Measurements from ENCODE around the gene PRKG2. TPM values are rescaled to one million over a fixed set of nuclear protein-coding genes. Genes with fewer than 3 reads are reported as not detected.

The PRKG2 gene
- total RNA-seq, 1 donor from 2014 or later = under 0.01 TPM

DNA sequence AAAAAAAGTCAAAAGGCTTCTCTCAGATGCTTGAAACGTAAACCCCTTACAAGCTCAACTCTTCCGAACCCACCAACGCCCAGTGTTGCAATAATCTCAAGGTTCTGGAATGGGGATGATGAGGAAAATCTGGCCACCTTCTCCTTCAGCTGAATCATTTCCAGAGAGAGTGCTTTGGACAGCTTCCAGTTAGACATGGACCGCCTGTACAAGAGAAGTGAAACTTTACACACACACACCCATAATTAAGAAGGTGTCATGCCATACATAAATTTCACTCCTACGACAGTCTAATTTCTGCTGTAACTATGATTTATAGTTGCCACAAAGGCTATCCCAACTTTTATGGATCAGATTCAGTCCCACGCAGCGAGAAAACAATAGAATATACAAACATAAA lies 72.3 kb downstream of the PRKG2 start:
- no peak overlapping the region for H3K27ac ChIP-seq (ENCODE audit: low read depth, low read length)
- H3K4me1 ChIP-seq (ENCODE audit: control insufficient read depth in 3 of 3, insufficient read depth in 3 of 3, low read length in 3 of 3) = no peaks in the 10 kb centered on the region
- no peak overlapping the region for H3K4me3 ChIP-seq (ENCODE audit: low read length in 3 of 3)
- no peaks in the 10 kb centered on the region for H3K36me3 ChIP-seq (ENCODE audit: control insufficient read depth in 3 of 3, insufficient read depth in 3 of 3, low read length in 3 of 3)
- H3K9me3 ChIP-seq (ENCODE audit: control insufficient read depth in 3 of 3, low read length in 3 of 3) = no peaks in the 10 kb centered on the region
- H3K9ac ChIP-seq (ENCODE audit: low read depth in 1 of 3, low read length in 3 of 3) = no peak overlapping the region
- no peaks in the 10 kb centered on the region for H3K27me3 ChIP-seq (ENCODE audit: control insufficient read depth in 3 of 3, insufficient read depth in 3 of 3, low read length in 3 of 3)

DNA sequence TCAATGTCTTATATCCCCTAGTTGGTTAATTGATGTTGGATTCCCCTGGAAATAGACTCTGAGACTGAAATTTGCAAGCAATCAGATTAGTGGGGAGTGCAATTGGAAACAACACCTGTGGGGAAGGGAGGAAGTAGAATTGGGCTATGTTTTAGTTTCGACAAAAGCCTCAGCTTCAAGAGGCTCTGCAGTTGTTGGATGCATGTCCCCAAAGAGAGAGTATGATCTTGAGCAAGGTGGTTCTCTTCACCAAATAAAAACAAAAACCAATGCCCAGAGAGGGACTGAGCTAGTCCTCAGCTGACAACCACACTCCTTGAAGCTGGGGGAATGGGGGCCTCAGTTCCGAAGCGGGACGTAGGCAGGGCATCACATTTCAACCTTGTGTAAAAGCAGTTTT lies 77.1 kb downstream of the PRKG2 start:
- Histone ChIP-seq H3K36me3 (ENCODE audit: control insufficient read depth in 3 of 3, insufficient read depth in 3 of 3, low read length in 3 of 3) (no peaks in the 10 kb centered on the region), H3K27ac (ENCODE audit: low read depth, low read length) (no peak overlapping the region), H3K9me3 (ENCODE audit: control insufficient read depth in 3 of 3, low read length in 3 of 3) (no peaks in the 10 kb centered on the region), H3K4me1 (ENCODE audit: control insufficient read depth in 3 of 3, insufficient read depth in 3 of 3, low read length in 3 of 3) (no peaks in the 10 kb centered on the region), H3K27me3 (ENCODE audit: control insufficient read depth in 3 of 3, insufficient read depth in 3 of 3, low read length in 3 of 3) (no peaks in the 10 kb centered on the region), H3K4me3 (ENCODE audit: low read length in 3 of 3) (no peak overlapping the region), H3K9ac (ENCODE audit: low read depth in 1 of 3, low read length in 3 of 3) (no peak overlapping the region)

GRCh38 chr4:81137446-81137845 lies 77.6 kb downstream of the PRKG2 start:
- H3K9ac ChIP-seq (ENCODE audit: low read depth in 1 of 3, low read length in 3 of 3) = no peak overlapping the region
- H3K9me3 ChIP-seq (ENCODE audit: control insufficient read depth in 3 of 3, low read length in 3 of 3) = no peaks in the 10 kb centered on the region
- no peak overlapping the region for H3K27ac ChIP-seq (ENCODE audit: low read depth, low read length)
- H3K4me1 ChIP-seq (ENCODE audit: control insufficient read depth in 3 of 3, insufficient read depth in 3 of 3, low read length in 3 of 3) = no peaks in the 10 kb centered on the region
- no peak overlapping the region for H3K4me3 ChIP-seq (ENCODE audit: low read length in 3 of 3)
- no peaks in the 10 kb centered on the region for H3K27me3 ChIP-seq (ENCODE audit: control insufficient read depth in 3 of 3, insufficient read depth in 3 of 3, low read length in 3 of 3)
- no peaks in the 10 kb centered on the region for H3K36me3 ChIP-seq (ENCODE audit: control insufficient read depth in 3 of 3, insufficient read depth in 3 of 3, low read length in 3 of 3)

DNA sequence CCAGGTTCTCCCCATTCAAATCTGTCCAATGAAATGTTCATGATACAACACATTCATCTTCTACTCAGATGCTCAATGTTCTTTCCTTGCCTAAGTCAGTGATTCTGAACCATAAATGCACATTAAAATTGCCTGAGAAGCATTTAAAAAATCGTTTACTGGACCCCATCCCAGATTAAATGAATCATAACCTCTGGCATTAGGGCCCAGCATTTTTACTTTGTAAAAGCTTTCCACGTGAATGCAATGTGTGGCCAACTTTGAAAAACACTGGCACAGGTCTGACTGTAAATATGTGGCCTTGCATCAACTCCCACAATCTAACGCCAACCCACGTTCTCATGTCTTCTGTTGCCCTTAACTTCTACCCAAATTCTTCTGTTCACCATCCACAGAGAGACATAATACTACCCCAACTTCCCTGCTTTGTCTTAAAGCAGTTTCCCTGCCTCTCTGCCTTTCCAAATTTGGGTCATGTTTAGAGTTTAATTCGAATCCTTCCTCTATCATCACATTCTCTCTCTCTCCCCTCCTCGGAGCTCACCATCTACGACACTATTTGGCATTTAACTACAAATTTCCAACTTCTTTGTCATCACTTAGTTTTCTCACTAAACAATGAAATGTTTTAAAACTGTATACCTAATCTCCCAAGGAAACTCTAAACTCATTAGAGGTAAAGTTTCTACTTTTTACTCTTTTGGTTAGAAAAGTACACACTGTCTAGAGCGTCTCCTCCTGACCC lies 78.7 kb downstream of the PRKG2 start:
- Histone ChIP-seq H3K27me3 (ENCODE audit: control insufficient read depth in 3 of 3, insufficient read depth in 3 of 3, low read length in 3 of 3) (no peaks in the 10 kb centered on the region), H3K9ac (ENCODE audit: low read depth in 1 of 3, low read length in 3 of 3) (no peak overlapping the region), H3K36me3 (ENCODE audit: control insufficient read depth in 3 of 3, insufficient read depth in 3 of 3, low read length in 3 of 3) (no peaks in the 10 kb centered on the region), H3K9me3 (ENCODE audit: control insufficient read depth in 3 of 3, low read length in 3 of 3) (no peaks in the 10 kb centered on the region), H3K27ac (ENCODE audit: low read depth, low read length) (no peak overlapping the region), H3K4me1 (ENCODE audit: control insufficient read depth in 3 of 3, insufficient read depth in 3 of 3, low read length in 3 of 3) (no peaks in the 10 kb centered on the region), H3K4me3 (ENCODE audit: low read length in 3 of 3) (no peak overlapping the region)

DNA sequence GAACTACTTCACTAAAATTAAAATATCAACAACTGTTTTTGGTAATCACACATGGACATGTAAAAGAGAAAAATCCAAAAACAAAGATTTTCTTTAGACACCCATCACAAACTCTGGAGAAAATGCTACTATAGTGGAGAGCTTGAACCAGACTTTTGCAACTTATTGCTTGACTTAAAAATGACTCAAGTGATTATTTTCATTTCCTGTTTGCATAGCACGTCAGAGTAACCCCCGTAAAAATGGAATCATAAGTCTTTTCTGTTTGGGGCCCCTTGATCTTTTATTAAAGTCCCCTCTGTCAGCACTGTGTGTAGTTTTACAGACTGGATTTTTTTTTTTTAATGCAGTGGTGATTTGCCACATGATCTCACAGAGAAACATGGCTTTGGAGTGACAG lies 79.5 kb downstream of the PRKG2 start:
- no peak overlapping the region for H3K9ac ChIP-seq (ENCODE audit: low read depth in 1 of 3, low read length in 3 of 3)
- no peaks in the 10 kb centered on the region for H3K4me1 ChIP-seq (ENCODE audit: control insufficient read depth in 3 of 3, insufficient read depth in 3 of 3, low read length in 3 of 3)
- H3K4me3 ChIP-seq (ENCODE audit: low read length in 3 of 3) = no peak overlapping the region
- H3K9me3 ChIP-seq (ENCODE audit: control insufficient read depth in 3 of 3, low read length in 3 of 3) = no peaks in the 10 kb centered on the region
- no peaks in the 10 kb centered on the region for H3K36me3 ChIP-seq (ENCODE audit: control insufficient read depth in 3 of 3, insufficient read depth in 3 of 3, low read length in 3 of 3)
- no peak overlapping the region for H3K27ac ChIP-seq (ENCODE audit: low read depth, low read length)
- no peaks in the 10 kb centered on the region for H3K27me3 ChIP-seq (ENCODE audit: control insufficient read depth in 3 of 3, insufficient read depth in 3 of 3, low read length in 3 of 3)

DNA sequence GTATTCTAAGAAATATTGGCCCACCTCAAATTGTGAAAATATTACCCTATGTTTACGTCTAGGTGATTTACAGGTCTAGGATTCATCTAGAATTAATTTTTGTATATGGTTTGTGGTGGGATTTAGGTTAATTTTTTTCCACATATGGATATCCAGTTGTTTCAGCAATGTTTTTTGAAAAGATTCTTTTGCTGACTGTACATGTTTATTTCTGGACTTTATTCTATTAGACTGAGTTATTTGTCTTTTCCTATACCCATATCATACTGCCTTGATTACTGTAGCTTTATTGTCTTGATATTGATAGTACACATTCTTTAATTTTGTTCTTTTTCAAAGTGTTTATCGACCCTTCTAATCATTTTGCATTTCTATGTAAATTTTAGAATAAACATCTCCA lies 83.5 kb downstream of the PRKG2 start:
- Histone ChIP-seq H3K4me1 (ENCODE audit: control insufficient read depth in 3 of 3, insufficient read depth in 3 of 3, low read length in 3 of 3) (no peaks in the 10 kb centered on the region), H3K9ac (ENCODE audit: low read depth in 1 of 3, low read length in 3 of 3) (no peak overlapping the region), H3K27ac (ENCODE audit: low read depth, low read length) (no peak overlapping the region), H3K9me3 (ENCODE audit: control insufficient read depth in 3 of 3, low read length in 3 of 3) (no peaks in the 10 kb centered on the region), H3K4me3 (ENCODE audit: low read length in 3 of 3) (no peak overlapping the region), H3K27me3 (ENCODE audit: control insufficient read depth in 3 of 3, insufficient read depth in 3 of 3, low read length in 3 of 3) (no peaks in the 10 kb centered on the region), H3K36me3 (ENCODE audit: control insufficient read depth in 3 of 3, insufficient read depth in 3 of 3, low read length in 3 of 3) (no peaks in the 10 kb centered on the region)

DNA sequence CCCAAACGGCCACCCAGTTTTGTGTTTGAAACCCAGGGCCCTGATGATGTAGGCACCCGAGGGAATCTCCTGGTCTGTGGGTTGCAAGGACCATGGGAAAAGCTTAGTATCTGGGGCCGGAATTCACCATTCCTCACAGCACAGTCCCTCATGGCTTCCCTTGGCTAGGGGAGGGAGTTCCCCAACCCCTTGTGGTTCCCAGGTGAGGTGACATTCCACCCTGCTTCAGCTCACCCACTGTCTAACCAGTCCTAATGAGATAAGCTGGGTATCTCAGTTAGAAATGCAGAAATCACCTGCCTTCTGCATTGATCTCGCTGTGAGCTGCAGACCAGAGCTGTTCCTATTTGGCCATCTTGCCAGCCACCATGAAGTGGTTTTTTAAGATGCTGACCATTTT lies 84.0 kb downstream of the PRKG2 start:
- Histone ChIP-seq H3K27ac (ENCODE audit: low read depth, low read length) (no peak overlapping the region), H3K36me3 (ENCODE audit: control insufficient read depth in 3 of 3, insufficient read depth in 3 of 3, low read length in 3 of 3) (no peaks in the 10 kb centered on the region), H3K9me3 (ENCODE audit: control insufficient read depth in 3 of 3, low read length in 3 of 3) (no peaks in the 10 kb centered on the region), H3K4me3 (ENCODE audit: low read length in 3 of 3) (no peak overlapping the region), H3K9ac (ENCODE audit: low read depth in 1 of 3, low read length in 3 of 3) (no peak overlapping the region), H3K4me1 (ENCODE audit: control insufficient read depth in 3 of 3, insufficient read depth in 3 of 3, low read length in 3 of 3) (no peaks in the 10 kb centered on the region), H3K27me3 (ENCODE audit: control insufficient read depth in 3 of 3, insufficient read depth in 3 of 3, low read length in 3 of 3) (no peaks in the 10 kb centered on the region)

DNA sequence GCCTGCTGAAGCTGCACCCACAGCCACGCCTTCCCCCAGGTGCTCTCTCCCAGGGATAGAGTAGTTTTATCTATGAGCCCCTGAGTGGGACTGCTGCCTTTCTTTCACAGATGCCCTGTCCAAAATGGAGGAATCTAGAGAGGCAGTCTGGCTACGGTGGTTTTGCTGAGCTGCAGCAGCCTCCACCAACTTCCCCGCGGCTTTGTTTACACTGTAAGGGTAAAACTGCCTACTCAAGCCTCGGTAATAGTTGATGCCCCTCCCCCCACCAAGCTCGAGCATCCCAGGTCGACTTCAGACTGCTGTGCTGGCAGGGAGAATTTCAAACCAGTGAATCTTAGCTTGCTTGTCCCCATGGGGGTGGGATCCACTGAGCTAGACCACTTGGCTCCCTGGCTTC lies 84.5 kb downstream of the PRKG2 start:
- H3K36me3 ChIP-seq (ENCODE audit: control insufficient read depth in 3 of 3, insufficient read depth in 3 of 3, low read length in 3 of 3) = no peaks in the 10 kb centered on the region
- H3K4me1 ChIP-seq (ENCODE audit: control insufficient read depth in 3 of 3, insufficient read depth in 3 of 3, low read length in 3 of 3) = no peaks in the 10 kb centered on the region

DNA sequence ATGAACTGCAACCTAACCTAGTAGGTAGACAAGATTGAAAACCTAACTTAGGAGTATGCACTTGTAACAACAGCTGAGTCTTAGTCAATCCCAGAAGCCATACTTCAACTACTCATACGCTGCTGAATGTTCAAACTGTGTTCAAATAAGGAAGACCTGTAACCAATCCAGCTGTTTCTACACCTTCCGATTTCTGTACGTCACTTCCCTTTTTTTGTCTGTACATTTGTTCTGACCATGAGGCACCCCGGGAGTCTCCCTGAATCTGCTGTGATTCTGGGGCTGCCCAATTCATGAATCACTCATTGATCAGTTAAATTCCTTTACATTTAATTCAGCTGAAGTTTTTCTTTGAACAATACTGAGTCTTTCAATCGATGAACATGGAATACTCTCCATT lies 95.0 kb downstream of the PRKG2 start:
- no peaks in the 10 kb centered on the region for H3K9me3 ChIP-seq (ENCODE audit: control insufficient read depth in 3 of 3, low read length in 3 of 3)

More for the DNA sequence above, 84.5 kb downstream of the PRKG2 start:
- H3K27ac ChIP-seq (ENCODE audit: low read depth, low read length) = no peak overlapping the region
- H3K9me3 ChIP-seq (ENCODE audit: control insufficient read depth in 3 of 3, low read length in 3 of 3) = no peaks in the 10 kb centered on the region
- no peaks in the 10 kb centered on the region for H3K27me3 ChIP-seq (ENCODE audit: control insufficient read depth in 3 of 3, insufficient read depth in 3 of 3, low read length in 3 of 3)
- H3K4me3 ChIP-seq (ENCODE audit: low read length in 3 of 3) = no peak overlapping the region
- H3K9ac ChIP-seq (ENCODE audit: low read depth in 1 of 3, low read length in 3 of 3) = no peak overlapping the region

DNA sequence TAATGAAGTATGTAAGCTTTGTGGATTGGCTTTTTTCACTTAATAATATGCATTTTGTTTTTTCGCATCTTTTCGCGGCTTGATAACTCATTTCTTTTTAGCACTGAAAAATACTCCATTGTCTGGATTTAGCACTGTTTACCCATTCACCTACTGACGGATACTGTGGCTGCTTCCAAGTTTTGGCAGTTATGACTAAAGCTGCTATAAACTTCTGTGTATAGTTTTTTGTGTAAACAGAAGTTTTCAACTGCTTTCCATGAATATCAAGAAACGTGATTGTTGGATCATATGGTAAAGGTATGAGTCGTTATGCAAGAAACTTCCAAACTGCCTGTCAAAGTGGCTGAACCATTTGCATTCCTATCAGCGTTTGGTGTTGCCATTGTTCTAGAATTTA lies 96.9 kb downstream of the PRKG2 start:
- Histone ChIP-seq H3K9me3 (ENCODE audit: control insufficient read depth in 3 of 3, low read length in 3 of 3) (no peaks in the 10 kb centered on the region), H3K27me3 (ENCODE audit: control insufficient read depth in 3 of 3, insufficient read depth in 3 of 3, low read length in 3 of 3) (no peaks in the 10 kb centered on the region), H3K36me3 (ENCODE audit: control insufficient read depth in 3 of 3, insufficient read depth in 3 of 3, low read length in 3 of 3) (no peaks in the 10 kb centered on the region), H3K4me3 (ENCODE audit: low read length in 3 of 3) (no peak overlapping the region), H3K4me1 (ENCODE audit: control insufficient read depth in 3 of 3, insufficient read depth in 3 of 3, low read length in 3 of 3) (no peaks in the 10 kb centered on the region), H3K9ac (ENCODE audit: low read depth in 1 of 3, low read length in 3 of 3) (no peak overlapping the region), H3K27ac (ENCODE audit: low read depth, low read length) (no peak overlapping the region)

More for the DNA sequence above, 95.0 kb downstream of the PRKG2 start:
- Histone ChIP-seq H3K9ac (ENCODE audit: low read depth in 1 of 3, low read length in 3 of 3) (no peak overlapping the region), H3K36me3 (ENCODE audit: control insufficient read depth in 3 of 3, insufficient read depth in 3 of 3, low read length in 3 of 3) (no peaks in the 10 kb centered on the region), H3K27me3 (ENCODE audit: control insufficient read depth in 3 of 3, insufficient read depth in 3 of 3, low read length in 3 of 3) (no peaks in the 10 kb centered on the region), H3K27ac (ENCODE audit: low read depth, low read length) (no peak overlapping the region), H3K4me3 (ENCODE audit: low read length in 3 of 3) (no peak overlapping the region), H3K4me1 (ENCODE audit: control insufficient read depth in 3 of 3, insufficient read depth in 3 of 3, low read length in 3 of 3) (no peaks in the 10 kb centered on the region)
